Activated naive CD8-positive, alpha-beta T cell treated with anti-CD3 and anti-CD28 coated beads for 36 hours (primary cell): ENCODE measurements around the gene HNRNPU. TPM values are rescaled to one million over a fixed set of nuclear protein-coding genes. Genes with fewer than 3 reads are reported as not detected.

Experiments used
- DNase-seq: peaks from one replicate; pipeline ENCODE4 v3.0.0; 2021
- H3K27ac Mint-ChIP-seq: one replicate; pipeline ENCODE4 v1.8.0; 2022; ENCODE audit warnings: mild to moderate bottlenecking, moderate library complexity, mixed read lengths
- H3K27me3 Mint-ChIP-seq: one replicate; pipeline ENCODE4 v1.8.0; 2022; ENCODE audit warnings: mild to moderate bottlenecking, mixed read lengths
- H3K36me3 Mint-ChIP-seq: one replicate; pipeline ENCODE4 v1.8.0; 2021; ENCODE audit warnings: mild to moderate bottlenecking, mixed read lengths
- H3K4me1 Mint-ChIP-seq: one replicate; pipeline ENCODE4 v1.8.0; 2021; ENCODE audit warnings: mixed read lengths
- H3K4me3 Mint-ChIP-seq: one replicate; pipeline ENCODE4 v1.8.0; 2022; ENCODE audit warnings: mild to moderate bottlenecking, moderate library complexity, mixed read lengths
- H3K9me3 Mint-ChIP-seq: one replicate; pipeline ENCODE4 v1.8.0; 2022; ENCODE audit warnings: mixed read lengths
- total RNA-seq, 2 experiments: library from RNA; stranded (reverse); gene quantifications; one replicate each; pipeline ENCODE4 v1.2.3, GENCODE V29; 2021

The HNRNPU gene
- total RNA-seq, 2 experiments from 2014 or later = 639 to 651 TPM

GRCh38 chr1:244852694-244853093 lies 11.6 kb downstream of the HNRNPU start:
- Mint-ChIP-seq H3K27me3 (no peaks in the 10 kb centered on the region), H3K4me1 (peaks cover 83% of the 10 kb centered on the region), H3K27ac (peak overlapping the region; percentile 82), H3K4me3 (no peak overlapping the region), H3K36me3 (peaks cover 76% of the 10 kb centered on the region), H3K9me3 (no peaks in the 10 kb centered on the region)
- no peak for DNase-seq

GRCh38 chr1:244851546-244852231 lies 12.7 kb downstream of the HNRNPU start:
- H3K4me3 Mint-ChIP-seq = no peak overlapping the region
- peak overlapping the region; percentile 82 for H3K27ac Mint-ChIP-seq
- no peaks in the 10 kb centered on the region for H3K27me3 Mint-ChIP-seq
- DNase-seq = no peak
- H3K4me1 Mint-ChIP-seq = peaks cover 79% of the 10 kb centered on the region
- peaks cover 69% of the 10 kb centered on the region for H3K36me3 Mint-ChIP-seq
- no peaks in the 10 kb centered on the region for H3K9me3 Mint-ChIP-seq

- Mint-ChIP-seq H3K4me3 (no peak overlapping the region), H3K9me3 (no peaks in the 10 kb centered on the region), H3K36me3 (peaks cover 65% of the 10 kb centered on the region), H3K27me3 (no peaks in the 10 kb centered on the region), H3K4me1 (peaks cover 77% of the 10 kb centered on the region), H3K27ac (peak overlapping the region; percentile 42)
- no peak for DNase-seq
Observed at GRCh38 chr1:244850896-244851295, 13.4 kb downstream of the HNRNPU start.

GRCh38 chr1:244850099-244850852 lies 14.1 kb downstream of the HNRNPU start:
- DNase-seq = no peak
- Mint-ChIP-seq H3K27me3 (no peaks in the 10 kb centered on the region), H3K4me3 (no peak overlapping the region), H3K27ac (peak overlapping the region; percentile 48), H3K4me1 (peaks cover 74% of the 10 kb centered on the region), H3K9me3 (no peaks in the 10 kb centered on the region), H3K36me3 (peaks cover 60% of the 10 kb centered on the region)

- DNase-seq = no peak
- no peaks in the 10 kb centered on the region for H3K9me3 Mint-ChIP-seq
- H3K27ac Mint-ChIP-seq = peak overlapping the region; percentile 53
- H3K27me3 Mint-ChIP-seq = no peaks in the 10 kb centered on the region
- no peak overlapping the region for H3K4me3 Mint-ChIP-seq
- H3K36me3 Mint-ChIP-seq = peaks cover 58% of the 10 kb centered on the region
- peaks cover 71% of the 10 kb centered on the region for H3K4me1 Mint-ChIP-seq
Observed at GRCh38 chr1:244849189-244849866, 15.0 kb downstream of the HNRNPU start.

- Mint-ChIP-seq H3K27me3 (no peaks in the 10 kb centered on the region), H3K36me3 (peaks cover 46% of the 10 kb centered on the region), H3K4me3 (no peak overlapping the region), H3K4me1 (peaks cover 68% of the 10 kb centered on the region), H3K9me3 (no peaks in the 10 kb centered on the region), H3K27ac (peak overlapping the region; percentile 7)
- DNase-seq = no peak
Observed at GRCh38 chr1:244846653-244847052, 17.7 kb downstream of the HNRNPU start.

- Mint-ChIP-seq H3K27ac (peak overlapping the region; percentile 75), H3K27me3 (no peaks in the 10 kb centered on the region), H3K36me3 (peaks cover 47% of the 10 kb centered on the region), H3K4me1 (peaks cover 69% of the 10 kb centered on the region), H3K9me3 (no peaks in the 10 kb centered on the region), H3K4me3 (no peak overlapping the region)
- no peak for DNase-seq
Observed at GRCh38 chr1:244844155-244845121, 19.9 kb downstream of the HNRNPU start.

- Mint-ChIP-seq H3K4me1 (peaks cover 71% of the 10 kb centered on the region), H3K4me3 (no peak overlapping the region), H3K27me3 (no peaks in the 10 kb centered on the region), H3K9me3 (no peaks in the 10 kb centered on the region), H3K36me3 (peaks cover 51% of the 10 kb centered on the region), H3K27ac (peak overlapping the region; percentile 64)
- DNase-seq = no peak
Observed at GRCh38 chr1:244843148-244843978, 21.0 kb downstream of the HNRNPU start.

- Mint-ChIP-seq H3K27ac (peak overlapping the region; percentile 46), H3K27me3 (no peaks in the 10 kb centered on the region), H3K9me3 (no peaks in the 10 kb centered on the region), H3K36me3 (peaks cover 60% of the 10 kb centered on the region), H3K4me1 (peaks cover 75% of the 10 kb centered on the region), H3K4me3 (no peak overlapping the region)
- DNase-seq = no peak
Observed at GRCh38 chr1:244841273-244841927, 22.9 kb downstream of the HNRNPU start.

GRCh38 chr1:244840219-244840794 lies 24.0 kb downstream of the HNRNPU start:
- Mint-ChIP-seq H3K27ac (peak overlapping the region; percentile 30), H3K9me3 (no peaks in the 10 kb centered on the region), H3K4me3 (no peak overlapping the region), H3K36me3 (peaks cover 65% of the 10 kb centered on the region), H3K4me1 (peaks cover 67% of the 10 kb centered on the region), H3K27me3 (no peaks in the 10 kb centered on the region)
- DNase-seq = no peak

GRCh38 chr1:244839656-244840055 lies 24.7 kb downstream of the HNRNPU start:
- H3K9me3 Mint-ChIP-seq = no peaks in the 10 kb centered on the region
- no peak overlapping the region for H3K4me3 Mint-ChIP-seq
- no peaks in the 10 kb centered on the region for H3K27me3 Mint-ChIP-seq
- H3K27ac Mint-ChIP-seq = peak overlapping the region; percentile 46
- no peak for DNase-seq
- H3K4me1 Mint-ChIP-seq = peaks cover 65% of the 10 kb centered on the region
- peaks cover 63% of the 10 kb centered on the region for H3K36me3 Mint-ChIP-seq

GRCh38 chr1:244837597-244838258 lies 26.6 kb downstream of the HNRNPU start:
- Mint-ChIP-seq H3K36me3 (peaks cover 55% of the 10 kb centered on the region), H3K27ac (peak overlapping the region; percentile 99), H3K4me1 (peaks cover 58% of the 10 kb centered on the region), H3K4me3 (peak overlapping the region; percentile 96), H3K9me3 (no peaks in the 10 kb centered on the region), H3K27me3 (no peaks in the 10 kb centered on the region)
- DNase-seq = no peak

- Mint-ChIP-seq H3K27me3 (no peaks in the 10 kb centered on the region), H3K4me1 (peaks cover 53% of the 10 kb centered on the region)
Observed at GRCh38 chr1:244836584-244836983, 27.8 kb downstream of the HNRNPU start.

More at GRCh38 chr1:244836584-244836983, 27.8 kb downstream of the HNRNPU start:
- H3K4me3 Mint-ChIP-seq = peak overlapping the region; percentile 96
- peak overlapping the region; percentile 99 for H3K27ac Mint-ChIP-seq
- DNase-seq = no peak
- H3K36me3 Mint-ChIP-seq = peaks cover 51% of the 10 kb centered on the region
- no peaks in the 10 kb centered on the region for H3K9me3 Mint-ChIP-seq
